Amygdala (tissue), 56 donors: ENCODE data around the gene BCAS4.

ENCODE experiments used
- DNase-seq, 56 donors: peaks; one replicate each; lab custom pipeline; 2025; lab: John Stamatoyannopoulos, UW

BCAS4 gene

DNA sequence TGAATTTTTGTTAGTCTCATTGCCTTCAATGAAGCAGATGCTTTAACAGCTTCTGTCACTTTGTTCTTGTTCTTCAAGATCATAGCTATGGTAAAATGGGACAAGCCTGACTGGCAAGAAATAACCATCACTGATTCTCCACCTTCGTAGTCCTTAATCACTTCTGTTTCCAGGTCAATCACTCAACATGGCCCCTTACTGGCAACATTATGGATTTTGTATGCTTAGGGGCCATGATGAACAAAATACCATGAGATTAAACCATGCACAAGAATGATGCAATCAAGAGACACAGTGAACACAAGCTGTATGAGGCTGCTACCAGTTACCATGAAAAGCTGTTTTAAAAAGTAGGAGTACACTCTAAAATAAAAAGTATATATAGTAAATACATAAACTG lies 103.6 kb downstream of the BCAS4 start:
- DNase-seq = no peak

GRCh38 chr20:50900261-50900660 lies 105.4 kb downstream of the BCAS4 start:
- DNase-seq = no peak

DNA sequence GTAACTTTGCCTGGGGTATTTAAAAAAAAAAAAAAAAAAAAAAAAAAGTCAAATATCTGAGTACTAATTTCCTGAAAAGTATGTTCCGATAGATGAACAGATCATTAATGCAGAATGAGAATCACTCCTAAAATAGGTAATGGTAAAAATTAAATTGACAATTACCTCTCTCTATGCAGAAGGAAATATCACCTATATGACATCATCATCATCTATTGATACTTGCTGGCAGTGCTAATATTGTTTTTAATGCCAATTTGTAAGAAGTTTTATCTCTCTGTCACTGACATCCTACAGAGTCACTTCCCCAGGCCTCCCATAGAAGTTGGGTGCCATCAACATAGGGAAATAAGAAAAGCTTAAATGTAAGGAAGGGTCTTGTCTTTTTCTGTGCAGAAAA lies 106.4 kb downstream of the BCAS4 start:
- no peak for DNase-seq

DNA sequence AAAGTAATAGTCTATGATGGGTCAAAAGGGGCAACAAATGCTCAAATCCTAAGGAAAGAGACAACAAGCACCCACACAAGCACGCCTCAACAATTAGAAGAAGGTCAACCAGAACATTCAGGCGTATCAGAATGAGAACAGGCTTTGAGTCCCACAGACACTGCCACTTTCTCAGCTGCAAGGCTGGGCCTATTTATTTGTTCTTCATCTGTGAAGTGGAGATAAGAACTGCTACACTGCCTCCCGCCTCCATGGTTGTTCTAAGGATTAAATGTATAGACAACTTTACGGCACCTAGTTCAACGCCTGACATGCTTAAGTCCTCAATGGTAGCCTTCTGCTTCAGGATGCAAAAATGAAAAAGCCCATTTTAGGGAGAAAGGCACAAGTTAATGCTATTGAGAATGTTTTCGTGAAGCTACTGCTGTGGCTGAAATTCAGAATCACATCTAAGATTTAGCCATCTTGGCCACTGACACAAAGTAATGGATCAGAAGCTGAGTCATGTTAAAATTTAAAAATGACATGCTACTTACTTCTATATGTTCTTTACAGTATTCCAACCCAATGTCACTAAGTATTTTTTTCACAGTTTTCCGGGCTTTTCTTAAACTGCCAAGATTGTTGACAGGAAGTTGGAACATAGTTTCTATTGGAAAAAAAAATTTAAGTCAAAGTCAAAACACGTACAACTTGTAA lies 108.6 kb downstream of the BCAS4 start:
- DNase-seq = no peak

DNA sequence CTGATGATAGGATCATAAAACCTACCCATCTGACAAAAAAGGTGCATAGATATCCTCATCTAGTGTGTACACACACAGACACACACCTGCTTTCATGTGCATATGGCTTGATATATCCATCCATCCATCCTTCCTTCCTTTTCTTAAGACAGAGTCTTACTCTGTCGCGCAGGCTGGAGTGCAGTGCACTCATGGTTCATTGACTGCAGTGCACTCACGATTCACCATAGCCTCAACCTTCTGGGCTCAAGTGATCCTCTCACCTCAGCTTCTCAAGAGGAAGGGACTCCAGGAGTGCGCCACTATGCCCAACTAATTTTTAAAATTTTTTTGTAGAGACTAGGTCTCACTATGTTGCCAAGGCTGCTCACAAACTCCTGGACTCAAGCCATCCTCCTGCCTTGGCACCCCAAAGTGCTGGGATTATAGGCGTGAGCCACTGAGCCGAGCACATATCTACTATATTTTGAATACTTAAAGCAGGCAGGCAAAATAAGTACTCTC lies 109.3 kb downstream of the BCAS4 start:
- peak in 1 of 56 donors; percentile 10 for DNase-seq

DNA sequence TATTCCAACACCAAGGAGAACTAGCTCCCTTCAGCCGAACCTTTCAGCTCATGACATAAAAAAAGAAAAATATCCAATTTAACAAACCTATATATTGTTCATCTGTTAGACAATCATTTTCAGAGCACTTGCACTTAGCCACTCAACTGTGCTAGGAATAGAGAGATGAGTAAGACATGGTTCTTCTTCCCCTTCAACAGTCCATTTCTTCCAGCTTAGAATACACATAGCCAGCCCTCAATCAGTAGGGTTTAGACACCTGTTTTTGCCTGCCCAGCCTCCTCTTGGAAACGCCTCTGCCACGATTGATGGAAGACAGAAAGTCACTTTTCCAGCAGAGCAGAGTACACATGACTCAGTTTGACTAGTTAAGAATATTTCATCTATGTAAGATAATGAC lies 114.6 kb downstream of the BCAS4 start:
- DNase-seq = no peak

DNA sequence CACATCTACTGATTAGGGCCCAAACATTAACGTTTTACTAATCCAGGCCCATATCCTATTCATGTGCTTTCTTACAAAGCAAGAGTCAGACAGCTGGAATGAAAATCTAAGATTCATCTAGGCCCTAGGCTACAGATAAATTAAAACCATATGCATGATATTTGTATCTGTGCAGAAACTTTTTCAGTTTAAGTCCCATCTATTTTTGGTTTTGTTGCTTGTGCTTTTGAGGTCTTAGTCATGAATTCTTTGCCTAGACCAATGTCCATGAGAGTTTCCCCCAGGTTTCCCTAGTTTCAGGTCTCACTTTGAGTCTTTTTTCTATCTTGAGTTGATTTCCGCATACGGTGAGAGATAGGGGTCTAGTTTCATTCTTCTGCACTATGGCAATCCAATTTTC lies 116.2 kb downstream of the BCAS4 start:
- DNase-seq = no peak

DNA sequence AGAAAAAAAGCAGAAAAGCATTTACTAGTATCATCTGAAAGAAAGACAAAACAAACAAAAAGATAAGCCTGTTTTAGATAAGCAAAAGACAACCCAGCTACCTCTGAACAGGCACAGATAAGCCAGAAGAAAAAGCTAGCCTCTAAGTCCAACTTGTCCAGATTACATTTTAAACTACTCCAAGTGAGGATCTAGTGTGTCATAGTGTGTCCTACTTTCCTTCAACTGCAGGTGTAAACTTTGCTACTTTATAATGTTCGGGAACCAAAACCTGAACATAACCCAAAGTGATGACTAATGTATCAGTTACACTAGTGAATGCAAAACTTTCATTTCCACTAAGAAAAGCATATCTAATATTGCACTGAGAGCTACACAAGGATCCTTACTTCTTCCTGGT lies 116.9 kb downstream of the BCAS4 start:
- no peak for DNase-seq

DNA sequence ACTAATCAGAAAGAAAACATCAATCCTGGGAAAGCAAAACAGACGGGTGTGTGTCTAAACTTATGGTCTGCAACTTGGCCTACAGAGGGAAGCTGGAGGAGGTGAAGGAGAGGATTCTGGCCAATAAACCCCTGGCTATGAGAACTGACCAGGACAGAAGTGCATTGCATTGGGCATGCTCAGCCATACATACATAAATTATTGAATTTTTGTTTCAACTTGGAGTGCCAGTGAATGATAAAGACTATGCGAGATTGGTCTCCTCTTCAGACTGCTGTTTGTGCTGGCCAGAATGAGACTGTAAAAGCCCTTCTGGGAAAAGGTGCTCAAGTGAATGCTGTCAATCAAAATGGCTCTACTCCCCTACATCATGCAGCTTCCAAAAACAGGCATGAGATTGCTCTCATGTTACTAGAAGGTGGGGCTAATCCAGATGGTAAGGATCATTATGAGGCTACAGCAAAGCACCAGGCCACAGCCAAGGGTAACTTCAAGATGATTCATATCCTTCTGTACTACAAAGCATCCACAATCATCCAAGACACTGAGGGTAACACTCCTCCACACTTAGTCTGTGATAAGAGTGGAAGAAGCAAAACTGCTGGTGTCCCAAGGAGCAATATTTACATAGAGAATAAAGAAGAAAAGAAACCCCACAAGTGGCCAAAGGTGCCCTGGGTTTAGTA lies 119.0 kb downstream of the BCAS4 start:
- no peak for DNase-seq

DNA sequence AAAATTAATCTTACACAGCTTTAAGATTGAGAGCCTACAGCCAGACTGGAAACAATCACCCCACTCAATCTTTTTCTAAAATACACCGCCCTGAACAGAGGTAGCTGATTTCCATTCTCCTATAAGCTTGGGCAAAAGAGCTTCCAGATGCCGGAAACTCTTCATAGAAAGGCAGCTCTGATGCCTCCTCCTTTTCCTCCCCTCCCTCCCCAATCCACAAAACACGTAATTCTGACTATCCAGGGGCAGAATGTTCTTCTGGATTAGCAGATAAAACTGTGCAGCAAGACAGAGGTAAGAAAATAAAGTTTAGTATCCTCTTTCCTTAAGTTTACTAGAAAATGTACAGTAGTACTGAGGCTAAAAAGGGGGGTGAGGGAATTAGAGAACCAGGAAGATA lies 120.6 kb downstream of the BCAS4 start:
- DNase-seq = no peak

- DNase-seq = no peak
These were observed 121.4 kb downstream of the BCAS4 start for GRCh38 chr20:50916257-50916656.

DNA sequence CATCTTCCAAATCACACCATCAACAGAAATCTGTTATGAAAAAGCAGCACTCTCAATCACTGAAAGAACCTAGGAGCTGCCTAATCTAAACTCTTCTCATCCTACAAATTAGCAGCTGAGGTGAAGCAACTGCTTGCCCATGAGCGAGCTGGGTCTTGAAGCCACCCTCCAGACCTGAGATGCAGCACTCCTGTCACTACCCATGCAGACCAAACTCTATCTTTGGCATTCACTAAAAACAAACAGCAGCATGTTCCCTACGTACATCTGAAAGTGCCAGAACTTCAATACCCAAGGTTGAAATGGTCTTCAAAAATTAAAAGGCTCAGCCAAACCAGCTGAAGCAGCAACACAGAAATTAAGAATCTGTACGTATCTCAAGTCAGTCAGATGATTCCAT lies 122.1 kb downstream of the BCAS4 start:
- DNase-seq = no peak

- no peak for DNase-seq
These were observed 123.5 kb downstream of the BCAS4 start for GRCh38 chr20:50918403-50918802.

- peak in 1 of 56 donors; percentile 29 for DNase-seq
These were observed 124.7 kb downstream of the BCAS4 start for GRCh38 chr20:50919567-50919966.

DNA sequence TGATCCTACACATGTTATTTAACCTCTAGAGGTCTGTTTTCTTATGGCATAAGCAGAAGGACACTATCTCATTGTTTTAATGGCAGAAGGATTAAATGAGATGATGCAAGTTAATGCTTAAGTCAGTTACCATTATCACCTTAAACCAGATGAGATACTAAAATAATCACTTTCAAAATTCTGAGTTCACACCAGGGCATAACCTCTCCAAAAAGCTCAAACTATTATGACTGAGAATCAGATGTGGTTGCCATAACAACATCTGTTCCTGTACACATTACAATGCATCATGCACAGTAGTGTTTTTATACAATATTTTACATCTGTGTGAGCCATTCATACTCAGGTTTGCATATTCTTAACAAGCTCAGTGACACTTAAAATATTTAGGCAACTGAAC lies 126.1 kb downstream of the BCAS4 start:
- DNase-seq = no peak

- DNase-seq = no peak
These were observed 127.1 kb downstream of the BCAS4 start for GRCh38 chr20:50921803-50922501.

DNA sequence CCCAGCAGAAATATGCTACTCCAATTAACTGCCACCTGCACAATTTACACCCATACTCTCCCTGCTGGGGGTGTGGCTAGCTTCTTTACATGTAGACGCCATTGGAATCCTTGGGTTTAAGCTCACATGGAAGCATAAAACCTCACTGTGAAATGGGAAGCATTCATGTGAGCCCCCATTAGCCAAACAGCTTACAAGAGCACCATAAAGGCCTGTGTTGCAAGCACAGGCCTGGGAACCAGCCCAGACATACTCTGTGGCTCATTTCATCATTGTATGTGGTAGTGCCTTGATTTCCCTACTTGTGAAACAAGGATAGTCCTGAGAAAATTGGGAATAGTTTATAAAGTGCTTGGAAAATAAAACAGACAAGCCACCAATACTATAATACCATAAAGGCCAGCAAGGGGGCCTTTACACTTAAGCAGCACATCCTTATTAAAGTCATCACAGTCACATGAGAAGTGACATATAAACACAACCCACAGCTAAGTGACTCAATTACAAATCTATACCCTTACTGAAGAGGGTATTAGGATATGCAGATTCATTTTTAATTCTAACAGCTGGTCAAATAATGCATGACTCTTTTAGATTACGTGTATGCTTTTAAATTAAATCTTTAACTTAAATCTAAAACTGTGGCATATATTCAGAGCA lies 129.5 kb downstream of the BCAS4 start:
- no peak for DNase-seq

DNA sequence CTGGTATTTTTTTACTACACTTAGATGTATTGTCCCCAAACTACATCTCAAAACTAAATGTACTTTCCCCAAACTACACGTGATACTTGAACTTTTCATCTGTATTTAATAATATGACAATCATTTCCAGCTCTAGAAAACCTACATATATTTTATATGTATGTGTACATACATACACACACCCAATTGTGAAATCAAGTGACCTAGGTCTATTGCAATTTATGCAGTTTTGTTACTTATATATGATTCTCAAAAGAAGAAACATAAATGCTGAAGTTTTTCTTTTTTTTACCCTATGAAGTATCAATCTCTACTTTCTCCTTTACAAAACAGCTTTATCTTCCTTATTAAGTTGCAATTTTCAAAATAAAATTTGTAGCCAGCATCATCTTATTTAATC lies 131.7 kb downstream of the BCAS4 start:
- no peak for DNase-seq
